Measurements from ENCODE around the gene ZNF446. TPM values are rescaled to one million over a fixed set of nuclear protein-coding genes. Genes with fewer than 3 reads are reported as not detected.
"Not testable (repeated sequence)": the region's sequence is repeated elsewhere in the genome, so short reads cannot be mapped to it uniquely, and the experiment has no call there.

ZNF446 gene
- 5.1 TPM in 2 replicates for total RNA-seq (2014; rRNA removed; shearing (Covaris generic))

DNA sequence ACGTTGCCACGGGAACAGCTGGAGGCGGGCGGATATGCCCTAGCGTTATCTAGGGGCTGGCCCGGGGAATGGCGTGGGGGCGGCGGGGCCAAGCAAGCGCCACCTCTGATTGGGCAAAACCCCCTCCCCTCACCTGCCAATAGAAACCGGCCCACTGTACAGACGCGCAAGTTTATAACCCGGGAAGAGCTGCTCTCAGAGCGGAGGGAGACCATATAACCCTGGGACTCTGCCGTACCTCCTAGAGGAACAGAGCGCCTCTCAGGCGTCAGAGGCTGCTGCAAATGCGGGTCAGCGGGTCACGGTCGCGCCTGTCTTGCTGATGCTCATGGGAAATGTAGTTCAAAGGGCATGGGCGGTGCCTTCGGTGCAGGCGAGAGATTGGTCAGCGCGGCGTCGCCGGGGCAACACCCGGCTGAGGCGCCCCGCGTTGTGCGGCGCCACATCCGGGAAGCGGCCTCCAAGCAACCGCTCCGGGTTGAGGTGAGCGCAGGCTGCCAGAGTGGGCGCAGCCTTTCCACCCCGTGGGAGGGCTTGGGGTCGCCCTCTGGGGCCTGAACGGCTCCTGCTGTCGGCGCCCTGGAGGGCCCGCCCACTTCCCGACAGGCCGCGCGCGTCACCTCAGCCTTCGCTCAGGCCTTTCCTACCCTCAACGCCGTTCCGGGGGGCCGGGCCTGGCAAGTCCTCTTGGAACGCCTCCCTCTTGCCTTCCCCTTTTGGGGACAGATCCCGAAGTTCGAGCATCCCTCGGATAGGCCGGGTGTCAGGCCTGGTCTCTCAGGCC lies at the start of gene ZNF446:
Gene ZNF446, plus strand, starts transcription at position 639 of the 784 bp plus-strand sequence. CDS start 867 bp downstream, outside the sequence.
- DNase-seq (ENCODE audit: low read depth in 1 of 2, low spot score in 2 of 2), result peak; percentile 96 to 97
- Histone ChIP-seq H3K4me1 (replicated peaks) (peaks cover 30% of the 10 kb centered on the region), H3K9me3 (replicated peaks) (no peaks in the 10 kb centered on the region), H3K27me3 (replicated peaks) (no peaks in the 10 kb centered on the region), H3K4me3 (peak within 1 kb of the TSS; percentile 50), H3K27ac (peak within 1 kb of the TSS; percentile 63), H3K36me3 (peaks cover 26% of the 10 kb centered on the region)

DNA sequence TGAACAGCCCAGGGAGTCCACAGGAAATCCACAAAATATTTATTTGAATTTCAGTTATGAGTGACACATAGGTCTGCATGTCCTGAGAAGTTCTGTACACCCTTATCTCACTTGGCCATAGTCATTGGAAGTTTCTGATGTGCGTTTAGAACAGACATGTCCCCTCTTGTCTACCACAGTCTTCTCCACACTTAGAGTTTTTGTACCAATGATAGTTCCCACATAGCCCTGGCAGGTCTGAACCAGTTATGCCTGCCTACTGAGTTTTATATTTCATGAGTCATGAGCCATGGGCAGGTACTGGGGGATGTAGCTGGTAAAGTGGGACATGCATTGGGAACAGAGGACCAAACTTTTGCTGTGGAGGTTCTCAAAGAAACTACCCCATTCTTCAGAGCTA lies 47.5 kb upstream of the ZNF446 start:
- Histone ChIP-seq H3K27me3 (replicated peaks) (no peaks in the 10 kb centered on the region), H3K36me3 (peaks cover 34% of the 10 kb centered on the region), H3K27ac (no peak overlapping the region), H3K4me1 (replicated peaks) (no peaks in the 10 kb centered on the region), H3K9me3 (replicated peaks) (peaks cover 53% of the 10 kb centered on the region), H3K4me3 (no peak overlapping the region)
- DNase-seq (ENCODE audit: low read depth in 1 of 2, low spot score in 2 of 2), result no peak

DNA sequence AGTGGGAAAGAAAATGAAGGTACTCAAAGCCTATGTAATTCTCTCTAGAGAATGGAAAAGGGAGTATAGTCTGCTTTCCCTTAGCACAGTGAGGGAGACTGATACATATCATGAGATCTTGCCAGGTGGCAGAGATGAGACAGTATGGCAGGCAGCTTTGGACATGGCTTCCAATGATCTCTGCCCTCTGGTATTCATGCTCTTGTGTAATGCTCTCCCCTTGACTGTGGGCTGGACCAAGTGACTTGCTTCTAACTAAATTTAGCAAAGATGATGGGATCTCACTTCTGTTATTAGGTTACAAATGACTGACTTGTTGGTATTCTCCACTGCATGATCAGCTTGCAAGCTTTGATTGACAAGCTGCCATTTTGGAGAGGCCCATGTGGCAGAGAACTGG lies 46.4 kb upstream of the ZNF446 start:
- peaks cover 63% of the 10 kb centered on the region for H3K9me3 ChIP-seq (replicated peaks)

DNA sequence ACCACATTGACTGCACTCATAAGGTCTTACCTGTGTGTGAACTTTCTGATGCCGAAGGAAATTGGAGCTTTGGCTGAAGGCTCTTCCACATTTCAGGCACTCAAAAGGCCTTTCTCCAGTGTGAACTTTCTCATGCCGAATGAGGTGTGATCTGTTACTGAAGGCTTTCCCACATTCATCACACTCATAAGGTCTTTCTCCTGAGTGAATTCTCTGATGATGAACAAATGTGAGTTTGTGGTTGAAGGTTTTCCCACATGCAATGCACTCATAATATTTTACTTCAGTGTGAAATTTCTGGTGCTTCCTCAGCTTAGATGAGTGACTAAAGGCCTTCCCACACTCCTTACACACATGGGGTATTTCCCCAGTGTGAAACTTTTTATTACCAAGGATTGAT lies 41.9 kb upstream of the ZNF446 start:
- no peak for DNase-seq (ENCODE audit: low read depth in 1 of 2, low spot score in 2 of 2)
- peaks cover 3% of the 10 kb centered on the region for H3K4me1 ChIP-seq (replicated peaks)
- H3K27me3 ChIP-seq (replicated peaks), result no peaks in the 10 kb centered on the region
- H3K4me3 ChIP-seq, result no peak overlapping the region
- peaks cover 59% of the 10 kb centered on the region for H3K9me3 ChIP-seq (replicated peaks)
- no peak overlapping the region for H3K27ac ChIP-seq
- H3K36me3 ChIP-seq, result peaks cover 70% of the 10 kb centered on the region

More for the DNA sequence above, 46.4 kb upstream of the ZNF446 start:
- H3K4me1 ChIP-seq (replicated peaks), result no peaks in the 10 kb centered on the region
- no peaks in the 10 kb centered on the region for H3K27me3 ChIP-seq (replicated peaks)
- H3K4me3 ChIP-seq, result no peak overlapping the region
- peaks cover 45% of the 10 kb centered on the region for H3K36me3 ChIP-seq
- no peak overlapping the region for H3K27ac ChIP-seq
- DNase-seq (ENCODE audit: low read depth in 1 of 2, low spot score in 2 of 2), result no peak

DNA sequence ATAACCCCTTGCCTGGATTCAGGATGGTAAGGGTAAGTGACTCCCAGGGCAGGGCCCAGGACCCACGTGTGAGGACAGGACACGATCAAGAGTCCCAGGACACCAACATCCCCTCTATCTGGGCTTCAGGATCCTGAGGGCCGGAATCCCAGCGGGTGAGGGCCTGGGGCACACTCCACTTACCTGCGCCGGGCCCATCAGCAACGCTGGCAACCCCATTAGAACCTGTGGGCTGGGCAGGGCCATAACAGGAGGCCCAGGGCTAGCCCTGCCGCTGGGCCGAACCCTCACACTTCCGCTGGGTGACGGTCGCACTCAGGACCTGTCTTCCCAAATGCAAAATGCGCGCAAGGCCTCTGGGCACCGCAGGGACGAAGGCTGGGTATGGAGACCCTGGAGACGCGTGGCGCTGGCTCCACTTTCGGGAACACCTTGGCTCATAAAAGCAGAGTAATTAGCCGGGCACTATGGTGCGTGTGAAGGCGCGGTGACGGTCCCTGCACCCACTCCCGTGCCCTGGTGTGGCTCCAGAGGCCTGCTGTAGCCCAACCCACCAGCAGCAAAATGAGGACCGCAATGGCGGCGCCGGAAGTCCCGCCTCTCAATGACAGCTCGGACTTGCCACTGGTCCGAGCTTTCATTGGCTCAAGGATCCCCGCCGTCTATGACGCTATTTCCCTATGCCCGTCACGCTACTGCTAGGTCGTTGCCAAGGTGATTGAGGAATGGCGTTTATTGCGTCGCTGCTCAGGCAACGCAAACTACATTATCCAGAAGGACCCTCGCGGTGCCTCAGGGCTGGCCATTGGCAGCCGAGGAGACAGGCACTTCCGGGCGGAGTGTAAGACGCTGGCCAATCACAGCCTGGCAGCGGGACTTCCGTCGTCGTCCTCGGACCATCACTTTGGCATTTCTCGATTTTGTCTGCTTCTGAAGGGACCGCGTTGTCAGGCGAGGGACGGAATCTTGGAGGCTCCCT lies 36.3 kb upstream of the ZNF446 start, which contains the start of gene ZNF132:
Gene ZNF132, minus strand, starts transcription at position 578 of the 979 bp plus-strand sequence. Its CDS starts 332 bp downstream, at position 246.
- peak; percentile 92 to 97 for DNase-seq (ENCODE audit: low read depth in 1 of 2, low spot score in 2 of 2)
- Histone ChIP-seq H3K27me3 (replicated peaks) (no peaks in the 10 kb centered on the region), H3K27ac (peak within 1 kb of the TSS; percentile 51), H3K4me1 (replicated peaks) (peaks cover 17% of the 10 kb centered on the region), H3K9me3 (replicated peaks) (peaks cover 23% of the 10 kb centered on the region), H3K4me3 (peak within 1 kb of the TSS; percentile 50), H3K36me3 (peaks cover 28% of the 10 kb centered on the region)

DNA sequence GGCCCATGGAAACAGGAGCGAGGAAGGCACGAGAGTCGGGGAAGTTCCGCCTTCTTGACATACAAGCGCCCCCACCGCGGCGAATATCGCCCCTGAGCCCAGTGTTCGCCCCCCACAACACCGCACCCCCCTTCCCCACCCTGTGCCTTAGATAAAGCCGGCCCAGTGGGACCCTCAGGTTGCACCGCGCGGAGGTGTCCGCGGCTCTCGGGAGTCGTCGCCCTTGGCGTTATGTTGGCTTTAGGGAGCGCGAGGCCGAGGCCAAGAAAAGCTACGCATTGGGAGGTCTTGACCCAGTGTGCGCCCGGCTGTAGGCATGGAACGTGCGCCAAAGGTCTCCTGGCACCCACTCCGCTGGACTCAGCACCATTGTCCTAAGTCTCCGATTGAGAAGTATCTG lies 35.6 kb upstream of the ZNF446 start:
- H3K27me3 ChIP-seq (replicated peaks), result no peaks in the 10 kb centered on the region
- H3K4me3 ChIP-seq, result peak overlapping the region; percentile 50
- H3K27ac ChIP-seq, result peak overlapping the region; percentile 37
- no peak for DNase-seq (ENCODE audit: low read depth in 1 of 2, low spot score in 2 of 2)
- peaks cover 20% of the 10 kb centered on the region for H3K9me3 ChIP-seq (replicated peaks)
- peaks cover 17% of the 10 kb centered on the region for H3K4me1 ChIP-seq (replicated peaks)
- peaks cover 21% of the 10 kb centered on the region for H3K36me3 ChIP-seq

DNA sequence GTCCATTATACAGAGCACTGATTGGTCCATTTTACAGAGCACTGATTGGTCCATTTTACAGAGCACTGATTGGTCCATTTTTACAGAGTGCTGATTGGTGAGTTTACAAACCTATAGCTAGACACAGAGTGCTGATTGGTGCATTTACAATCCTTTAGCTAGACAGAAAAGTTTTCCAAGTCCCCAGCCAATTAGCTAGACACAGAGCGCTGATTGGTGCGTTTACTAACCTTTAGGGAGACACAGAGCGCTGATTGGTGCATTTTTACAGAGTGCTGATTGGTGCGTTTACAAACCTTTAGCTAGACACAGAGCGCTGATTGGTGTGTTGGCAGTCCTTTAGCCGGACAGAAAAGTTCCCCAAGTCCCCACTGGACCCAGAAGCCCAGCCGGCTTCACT lies 33.2 kb upstream of the ZNF446 start:
- H3K27me3 ChIP-seq (replicated peaks); H3K36me3 ChIP-seq; H3K4me3 ChIP-seq; H3K27ac ChIP-seq; DNase-seq (ENCODE audit: low read depth in 1 of 2, low spot score in 2 of 2): not testable (repeated sequence)
- peaks cover 23% of the 10 kb centered on the region for H3K9me3 ChIP-seq (replicated peaks)
- peaks cover 17% of the 10 kb centered on the region for H3K4me1 ChIP-seq (replicated peaks)

DNA sequence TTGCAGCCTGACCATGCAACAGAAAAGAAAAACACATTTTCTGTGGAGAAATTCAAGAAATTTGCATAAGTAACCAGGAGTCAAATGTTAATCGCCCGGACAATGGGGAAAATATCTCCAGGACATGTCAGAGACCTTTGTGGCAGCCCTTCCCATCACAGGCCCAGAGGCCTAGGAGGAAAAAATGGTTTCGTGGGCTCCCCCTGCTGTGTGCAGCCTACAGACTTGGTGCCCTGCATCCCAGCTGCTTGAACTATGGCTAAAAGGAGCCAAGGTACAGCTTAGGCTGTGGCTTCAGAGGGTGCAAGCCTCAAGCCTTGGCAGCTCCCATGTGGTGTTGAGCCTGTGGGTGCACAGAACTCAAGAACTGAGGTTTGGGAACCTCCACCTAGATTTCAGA lies 27.3 kb upstream of the ZNF446 start:
- peaks cover 24% of the 10 kb centered on the region for H3K9me3 ChIP-seq (replicated peaks)
- H3K27ac ChIP-seq; DNase-seq (ENCODE audit: low read depth in 1 of 2, low spot score in 2 of 2); H3K4me3 ChIP-seq; H3K36me3 ChIP-seq; H3K27me3 ChIP-seq (replicated peaks); H3K4me1 ChIP-seq (replicated peaks): not testable (repeated sequence)

DNA sequence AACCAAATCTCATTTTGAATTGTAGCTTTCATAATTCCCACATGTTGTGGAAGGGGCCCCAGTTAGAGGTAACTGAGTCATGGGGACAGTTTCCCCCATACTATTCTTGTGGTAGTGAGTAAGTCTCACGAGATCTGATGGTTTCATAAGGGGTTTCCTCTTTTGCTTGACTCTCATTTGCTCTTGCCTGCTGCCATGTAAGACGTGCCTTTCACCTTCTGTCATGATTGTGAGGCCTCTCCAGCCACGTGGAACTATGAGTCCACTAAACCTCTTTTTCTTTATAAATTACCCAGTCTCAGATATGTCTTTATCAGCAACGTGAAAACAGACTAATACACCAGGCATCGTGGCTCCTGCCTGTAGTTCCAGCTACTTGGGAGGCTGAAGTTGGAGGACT lies 26.2 kb upstream of the ZNF446 start:
- H3K27ac ChIP-seq, result not testable (repeated sequence)

DNA sequence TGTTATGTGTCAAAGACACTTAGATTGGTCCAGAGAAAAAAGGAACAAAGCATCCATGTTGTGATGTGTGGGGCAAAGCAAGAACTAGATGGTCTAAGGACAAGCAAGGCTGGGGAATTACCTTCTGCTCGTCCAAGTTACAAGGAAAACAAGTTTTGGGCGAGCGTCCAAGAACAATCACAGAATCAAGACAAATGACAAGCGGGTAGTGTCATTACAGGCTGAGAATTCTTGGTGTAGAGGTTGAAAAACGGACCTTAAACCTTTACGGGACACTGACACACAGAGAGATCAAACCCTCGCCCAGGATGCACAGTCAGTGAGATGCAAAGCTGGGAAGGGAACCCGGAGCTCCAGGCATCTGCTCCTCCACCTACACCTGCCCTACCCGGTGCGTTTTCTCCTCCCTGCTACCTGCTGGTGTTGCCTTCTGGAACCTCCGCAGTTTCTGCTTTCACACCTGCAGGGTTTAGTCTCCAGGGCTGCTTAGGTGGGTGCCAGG lies 25.2 kb upstream of the ZNF446 start:
- Histone ChIP-seq H3K27me3 (replicated peaks) (no peaks in the 10 kb centered on the region), H3K9me3 (replicated peaks) (peaks cover 24% of the 10 kb centered on the region), H3K27ac (no peak overlapping the region), H3K4me1 (replicated peaks) (peaks cover 7% of the 10 kb centered on the region), H3K36me3 (peaks cover 4% of the 10 kb centered on the region; the same call in 1 of the 2 replicates), H3K4me3 (peak overlapping the region; percentile 74)
- peak in 1 of 2 experiments; percentile 9 for DNase-seq (ENCODE audit: low read depth in 1 of 2, low spot score in 2 of 2)

More for the DNA sequence above, 26.2 kb upstream of the ZNF446 start:
- peaks cover 24% of the 10 kb centered on the region for H3K9me3 ChIP-seq (replicated peaks)
- not testable (repeated sequence) for H3K4me1 ChIP-seq (replicated peaks); H3K27me3 ChIP-seq (replicated peaks); H3K36me3 ChIP-seq; H3K4me3 ChIP-seq; DNase-seq (ENCODE audit: low read depth in 1 of 2, low spot score in 2 of 2)

DNA sequence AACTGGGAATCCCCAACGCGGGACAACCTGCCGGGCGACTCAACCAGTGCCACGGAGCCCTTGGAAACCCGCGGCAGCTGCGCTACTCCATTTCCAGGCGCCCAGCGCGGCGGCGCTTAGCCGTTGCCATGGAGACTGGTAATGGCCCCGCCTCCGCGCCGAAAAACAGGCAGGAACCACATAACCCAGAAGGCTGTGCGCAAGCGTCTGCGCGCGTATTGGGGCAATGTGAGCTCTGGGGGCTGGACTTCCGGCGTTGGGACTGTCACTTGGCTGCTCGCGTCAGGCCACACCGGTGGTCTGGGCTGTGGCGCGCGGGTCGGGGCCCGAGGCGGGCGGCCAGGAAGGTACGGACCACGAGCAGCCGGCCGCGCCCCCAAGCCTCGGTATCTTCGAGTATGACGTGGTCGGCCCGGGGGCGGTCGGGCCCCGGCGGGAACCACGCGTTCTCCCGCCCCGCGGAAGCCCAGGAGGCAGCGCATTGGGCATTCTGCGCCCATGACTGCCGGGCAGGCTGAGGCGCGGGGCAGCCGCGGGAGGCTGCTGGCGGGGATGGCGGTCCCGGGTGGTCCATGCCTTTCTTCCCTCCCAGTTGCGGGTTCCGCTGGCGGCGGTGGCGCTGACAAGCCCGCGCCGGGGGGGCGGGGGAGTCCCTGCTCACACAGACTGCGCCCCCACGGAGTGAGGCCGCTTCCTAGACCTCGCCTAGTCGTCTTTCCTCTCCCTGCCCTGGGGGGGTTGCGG lies 24.6 kb upstream of the ZNF446 start, which contains the start of gene ZNF324B:
Gene ZNF324B, plus strand, starts transcription at position 265 of the 744 bp plus-strand sequence. CDS start 2,080 bp downstream, outside the sequence.
- peak; percentile 91 to 97 for DNase-seq (ENCODE audit: low read depth in 1 of 2, low spot score in 2 of 2)
- H3K4me1 ChIP-seq (replicated peaks), result peaks cover 7% of the 10 kb centered on the region
- H3K9me3 ChIP-seq (replicated peaks), result peaks cover 24% of the 10 kb centered on the region
- H3K27ac ChIP-seq, result peak within 1 kb of the TSS; percentile 65
- H3K27me3 ChIP-seq (replicated peaks), result no peaks in the 10 kb centered on the region
- peaks cover 8% of the 10 kb centered on the region; the same call in 1 of the 2 replicates for H3K36me3 ChIP-seq
- peak within 1 kb of the TSS; percentile 74 for H3K4me3 ChIP-seq

DNA sequence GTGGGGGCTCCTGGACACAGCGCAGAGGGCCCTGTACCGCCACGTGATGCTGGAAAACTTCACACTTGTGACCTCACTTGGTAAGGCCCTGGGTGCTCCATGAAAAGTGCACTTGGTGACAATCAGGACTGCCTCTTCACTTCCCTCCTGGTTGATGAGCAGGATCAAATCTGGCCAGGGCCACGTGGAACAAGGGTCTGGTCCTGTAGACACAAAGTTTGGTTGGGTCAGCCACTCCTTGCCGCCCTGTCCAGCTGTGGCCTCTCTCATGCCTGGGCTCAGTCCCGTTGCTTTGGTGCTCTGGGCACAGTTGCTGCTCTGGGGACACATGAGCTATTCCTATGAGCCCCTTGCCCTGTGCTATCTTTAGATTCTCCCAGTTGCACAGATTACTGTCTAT lies 22.4 kb upstream of the ZNF446 start:
- H3K27ac ChIP-seq, result no peak overlapping the region
- H3K27me3 ChIP-seq (replicated peaks), result no peaks in the 10 kb centered on the region
- DNase-seq (ENCODE audit: low read depth in 1 of 2, low spot score in 2 of 2), result no peak
- peaks cover 16% of the 10 kb centered on the region for H3K9me3 ChIP-seq (replicated peaks)
- H3K36me3 ChIP-seq, result peaks cover 11% of the 10 kb centered on the region; the same call in 1 of the 2 replicates
- peaks cover 7% of the 10 kb centered on the region for H3K4me1 ChIP-seq (replicated peaks)
- H3K4me3 ChIP-seq, result no peak overlapping the region

DNA sequence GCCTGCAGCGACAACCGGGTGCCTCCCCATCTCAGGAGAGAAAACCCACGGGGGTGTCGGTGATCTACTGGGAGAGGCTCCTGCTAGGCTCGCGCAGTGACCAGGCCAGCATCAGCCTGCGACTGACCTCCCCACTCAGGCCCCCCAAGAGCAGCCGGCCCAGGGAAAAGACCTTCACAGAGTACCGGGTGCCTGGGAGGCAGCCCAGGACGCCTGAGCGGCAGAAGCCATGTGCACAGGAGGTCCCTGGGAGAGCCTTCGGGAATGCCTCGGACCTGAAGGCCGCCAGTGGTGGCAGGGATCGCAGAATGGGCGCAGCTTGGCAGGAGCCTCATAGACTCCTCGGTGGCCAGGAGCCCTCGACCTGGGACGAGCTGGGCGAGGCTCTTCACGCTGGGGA lies 20.8 kb upstream of the ZNF446 start:
- Histone ChIP-seq H3K9me3 (replicated peaks) (peaks cover 5% of the 10 kb centered on the region; the same call in 1 of the 2 replicates), H3K27ac (no peak overlapping the region), H3K4me3 (no peak overlapping the region), H3K4me1 (replicated peaks) (peaks cover 7% of the 10 kb centered on the region), H3K36me3 (peaks cover 11% of the 10 kb centered on the region; the same call in 1 of the 2 replicates), H3K27me3 (replicated peaks) (no peaks in the 10 kb centered on the region)
- DNase-seq (ENCODE audit: low read depth in 1 of 2, low spot score in 2 of 2), result no peak
